Epithelial cell of esophagus (primary cell): ENCODE measurements around the gene FBXO34.

ENCODE experiments used
- DNase-seq: peaks from one replicate; pipeline ENCODE4 v3.0.0; 2010; ENCODE audit warnings: low read depth
- H3K4me3 ChIP-seq: 2 replicates; pipeline ENCODE4 v1.5.1; 2011; ENCODE audit warnings: mild to moderate bottlenecking, low read length, control low read depth
- CTCF ChIP-seq: IDR thresholded peaks from 2 replicates; pipeline ENCODE4 v1.5.1; 2011; ENCODE audit warnings: low read depth, mild to moderate bottlenecking, low read length, control low read depth, inconsistent platforms; ENCODE audit not compliant: insufficient read depth; ENCODE audit errors: missing control alignments

The FBXO34 gene

GRCh38 chr14:55271572-55272298 lies 514 bp downstream of the FBXO34 start:
- H3K4me3 ChIP-seq, result peak overlapping the region; percentile 94
- no peak for TF ChIP-seq CTCF
- DNase-seq, result peak; percentile 69

- no peak for DNase-seq
- no peak for TF ChIP-seq CTCF
- H3K4me3 ChIP-seq, result peak overlapping the region; percentile 94
Measured at GRCh38 chr14:55272387-55272786, 1.2 kb downstream of the FBXO34 start.

- DNase-seq, result peak; percentile 7
- peak overlapping the region; percentile 94 for H3K4me3 ChIP-seq
- TF ChIP-seq CTCF, result no peak
Measured at GRCh38 chr14:55272922-55273321, 1.7 kb downstream of the FBXO34 start.

GRCh38 chr14:55274146-55274545 lies 2.9 kb downstream of the FBXO34 start:
- no peak for TF ChIP-seq CTCF
- H3K4me3 ChIP-seq, result no peak overlapping the region
- DNase-seq, result peak; percentile 27

- DNase-seq, result peak; percentile 29
- no peak overlapping the region for H3K4me3 ChIP-seq
- no peak for TF ChIP-seq CTCF
Measured at GRCh38 chr14:55274751-55275150, 3.5 kb downstream of the FBXO34 start.

- TF ChIP-seq CTCF, result no peak
- no peak overlapping the region for H3K4me3 ChIP-seq
- no peak for DNase-seq
Measured at GRCh38 chr14:55276736-55277135, 5.5 kb downstream of the FBXO34 start.
